Fibroblast of the conjunctiva (primary cell): ENCODE measurements around the gene SMIM9.

ENCODE experiments used
- DNase-seq: peaks from one replicate; pipeline ENCODE4 v3.0.0-alpha.2; 2010; ENCODE audit warnings: low read depth

Gene SMIM9

DNA sequence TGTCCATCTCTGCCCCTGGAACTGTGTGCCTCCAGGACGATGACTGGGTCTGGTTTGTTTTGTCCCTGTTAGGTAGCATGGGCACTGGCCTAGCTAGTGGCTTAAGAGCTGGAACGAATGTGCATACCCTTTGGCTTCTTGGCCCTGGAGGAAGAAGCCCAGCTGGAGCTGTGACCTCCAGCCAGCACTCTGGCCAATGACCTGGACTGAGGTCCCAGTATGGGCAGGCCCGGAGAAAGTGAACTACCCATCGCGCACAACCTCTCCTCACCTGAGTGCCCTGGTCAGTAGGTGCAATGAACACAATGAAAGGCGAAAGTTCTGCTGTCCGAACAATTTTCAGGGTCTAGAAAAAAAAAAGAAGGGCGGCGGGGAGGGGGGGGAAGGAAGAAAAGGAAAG, 53.5 kb downstream of the SMIM9 start:
- DNase-seq = no peak

DNA sequence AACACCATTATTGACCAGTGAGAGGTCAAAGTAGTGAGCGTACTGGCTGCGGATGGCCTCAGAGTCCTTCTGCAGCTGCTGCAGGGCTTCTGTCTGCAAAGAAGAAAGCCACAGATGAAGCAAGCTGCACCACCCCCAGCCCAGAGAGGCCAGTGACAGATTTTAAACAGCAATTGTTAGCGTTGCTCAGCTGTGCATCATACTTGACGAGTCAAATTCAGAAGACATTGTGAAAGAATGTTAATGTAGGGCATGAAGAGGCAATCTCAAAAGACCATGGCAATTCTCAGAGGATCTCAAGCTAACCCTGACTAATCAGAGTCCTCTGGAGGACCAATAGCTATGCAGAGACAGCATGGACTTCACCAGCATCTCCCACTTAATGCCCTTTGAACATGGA, 55.2 kb downstream of the SMIM9 start:
- no peak for DNase-seq

GRCh38 chrX:154776753-154777152, 57.7 kb downstream of the SMIM9 start:
- DNase-seq = no peak

DNA sequence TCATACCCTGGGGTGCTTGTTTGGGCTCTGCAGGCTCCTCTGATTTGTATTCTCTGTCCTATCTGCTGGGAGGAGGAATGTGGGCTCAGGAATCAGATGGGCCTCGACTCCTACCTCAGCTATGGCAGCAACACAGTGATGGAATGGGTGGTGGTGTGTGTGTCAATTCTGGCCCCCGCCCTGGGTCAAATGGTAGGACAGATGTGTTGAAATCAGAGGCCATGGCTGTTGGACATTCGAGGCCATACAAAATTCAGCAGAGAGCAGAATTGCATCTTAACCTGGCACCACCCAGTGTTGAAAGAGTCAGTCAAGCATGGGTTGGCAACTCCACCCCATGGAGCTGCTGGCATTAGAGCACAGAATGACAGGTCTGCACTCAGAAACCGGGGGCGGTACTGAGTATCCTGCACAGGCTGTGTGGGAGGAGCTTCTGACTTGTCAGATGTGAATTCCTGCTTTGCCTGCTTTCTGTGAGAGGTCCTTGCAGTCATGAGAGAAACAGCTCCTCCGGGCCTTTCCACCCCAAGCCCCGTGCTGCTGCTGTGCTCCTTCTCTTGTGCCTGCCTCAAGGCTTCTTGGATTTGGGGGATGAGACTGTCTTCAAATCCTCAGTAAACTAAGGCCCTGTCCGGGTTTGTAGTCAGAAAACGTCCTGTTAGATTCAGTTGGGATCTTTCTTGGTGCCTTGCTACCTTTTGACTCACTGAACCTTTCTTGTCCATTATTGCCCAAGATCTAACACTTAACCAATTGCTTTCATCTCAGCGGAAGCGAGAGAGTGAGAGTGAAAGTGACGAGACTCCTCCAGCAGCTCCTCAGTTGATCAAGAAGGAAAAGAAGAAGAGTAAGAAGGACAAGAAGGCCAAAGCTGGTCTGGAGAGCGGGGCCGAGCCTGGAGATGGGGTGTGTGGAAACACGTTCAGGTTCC, 58.8 kb downstream of the SMIM9 start:
- no peak for DNase-seq

GRCh38 chrX:154774622-154775021, 59.8 kb downstream of the SMIM9 start:
- no peak for DNase-seq
